Cerebellar cortex (tissue), 1 donor: ENCODE data around the gene MYOZ2.

ENCODE experiments used
- DNase-seq: peaks from one replicate; pipeline ENCODE4 v3.0.0-alpha.2; 2015; ENCODE audit warnings: low spot score

MYOZ2 gene

GRCh38 chr4:119197772-119198212 is 62.2 kb downstream of the MYOZ2 start:
- DNase-seq: no peak

GRCh38 chr4:119204916-119205315 is 69.3 kb downstream of the MYOZ2 start:
- DNase-seq: no peak

GRCh38 chr4:119205690-119206089 is 70.1 kb downstream of the MYOZ2 start:
- DNase-seq: no peak

- no peak for DNase-seq
Measured at GRCh38 chr4:119206178-119206577, 70.5 kb downstream of the MYOZ2 start.

GRCh38 chr4:119207051-119207450 is 71.4 kb downstream of the MYOZ2 start:
- no peak for DNase-seq

- no peak for DNase-seq
Measured at GRCh38 chr4:119209077-119209476, 73.4 kb downstream of the MYOZ2 start.

- no peak for DNase-seq
Measured at GRCh38 chr4:119209586-119209985, 74.0 kb downstream of the MYOZ2 start.

- no peak for DNase-seq
Measured at GRCh38 chr4:119210775-119211174, 75.1 kb downstream of the MYOZ2 start.

GRCh38 chr4:119211867-119212233 is 76.2 kb downstream of the MYOZ2 start:
- DNase-seq: no peak

GRCh38 chr4:119212234-119212963 is 76.8 kb downstream of the MYOZ2 start, which contains the start of gene USP53:
Gene USP53, plus strand, starts transcription at chr4:119212713. Its CDS starts 27,047 bp downstream, at chr4:119239760.
- peak; percentile 98 for DNase-seq

GRCh38 chr4:119212964-119213606 is 77.5 kb downstream of the MYOZ2 start:
- DNase-seq: peak; percentile 84

- DNase-seq: no peak
Measured at GRCh38 chr4:119218093-119218492, 82.5 kb downstream of the MYOZ2 start.

GRCh38 chr4:119221412-119221811 is 85.8 kb downstream of the MYOZ2 start:
- DNase-seq: no peak

GRCh38 chr4:119227690-119228089 is 92.1 kb downstream of the MYOZ2 start:
- DNase-seq: no peak

- no peak for DNase-seq
Measured at GRCh38 chr4:119228406-119228805, 92.8 kb downstream of the MYOZ2 start.

- DNase-seq: no peak
Measured at GRCh38 chr4:119229908-119230687, 94.5 kb downstream of the MYOZ2 start.

GRCh38 chr4:119231491-119231890 is 95.9 kb downstream of the MYOZ2 start:
- DNase-seq: no peak

- DNase-seq: no peak
Measured at GRCh38 chr4:119232286-119232685, 96.7 kb downstream of the MYOZ2 start.

GRCh38 chr4:119233191-119233590 is 97.6 kb downstream of the MYOZ2 start:
- DNase-seq: no peak

- no peak for DNase-seq
Measured at GRCh38 chr4:119233750-119234149, 98.1 kb downstream of the MYOZ2 start.

- DNase-seq: no peak
Measured at GRCh38 chr4:119237201-119237600, 101.6 kb downstream of the MYOZ2 start.
